SK-N-SH (cell line): ENCODE measurements around the gene TPD52L1. TPM values are rescaled to one million over a fixed set of nuclear protein-coding genes. Genes with fewer than 3 reads are reported as not detected.

ENCODE experiments used
- CTCF ChIA-PET: fragments of 300-600, 350-600 bp; formaldehyde crosslinking; extraction: SDS; loops from one replicate; lab custom pipeline; 2021; lab: Yijun Ruan, JAX
- POLR2A ChIA-PET: fragments of 350-600 bp; sonication (Branson Sonifier 250); formaldehyde crosslinking; extraction: SDS; loops from one replicate; lab custom pipeline; 2020; ENCODE audit warnings: antibody characterized with exemption, inconsistent platforms; lab: Yijun Ruan, JAX
- DNase-seq: peaks from one replicate; pipeline ENCODE4 v3.0.0; 2012
- H2AFZ ChIP-seq: fragments of 200-600 bp; sonication (generic); 2 replicates; pipeline ENCODE4 v1.8.1; 2016; ENCODE audit warnings: antibody characterized with exemption, mild to moderate bottlenecking, low read depth
- H3F3A ChIP-seq: fragments of 200-600 bp; sonication (generic); replicated peaks from 2 replicates; pipeline ENCODE3; 2016; ENCODE audit warnings: antibody characterized with exemption, mild to moderate bottlenecking; ENCODE audit not compliant: insufficient read depth
- H3K27ac ChIP-seq, 2 experiments: fragments of 200-500 bp in 1 of 2; fragments of 200-600 bp in 1 of 2; sonication (Bioruptor generic) in 1 of 2; sonication (generic), shearing (Covaris generic) in 1 of 2; 2 replicates each; pipeline versions ENCODE4 v1.5.1 to v1.6.1; 2014 to 2016; ENCODE audit warnings: low read depth in 2 of 2, inconsistent platforms in 1 of 2, low read length in 1 of 2, mild to moderate bottlenecking in 1 of 2, mixed read lengths in 1 of 2
- H3K27me3 ChIP-seq: fragments of 200-600 bp; sonication (generic), shearing (Covaris generic); 2 replicates; pipeline ENCODE4 v1.6.1; 2016; ENCODE audit warnings: mixed run types; ENCODE audit not compliant: insufficient read depth
- H3K36me3 ChIP-seq, 2 experiments: fragments of 200-500 bp in 1 of 2; fragments of 200-600 bp in 1 of 2; sonication (Bioruptor generic) in 1 of 2; sonication (generic) in 1 of 2; replicated peaks in 1 of 2; 2 replicates each; pipeline versions ENCODE3 to v1.5.1; 2014 to 2016; ENCODE audit warnings: low read length in 1 of 2, mild to moderate bottlenecking in 1 of 2; ENCODE audit not compliant: insufficient read depth in 2 of 2, control insufficient read depth in 1 of 2
- H3K4me1 ChIP-seq, 2 experiments: fragments of 200-500 bp in 1 of 2; fragments of 200-600 bp in 1 of 2; sonication (Bioruptor generic) in 1 of 2; sonication (generic), shearing (Covaris generic) in 1 of 2; 2 replicates each; pipeline versions ENCODE4 v1.5.1 to v1.6.1; 2014 to 2016; ENCODE audit warnings: low read depth in 1 of 2, low read length in 1 of 2, mixed run types in 1 of 2; ENCODE audit not compliant: insufficient read depth in 2 of 2, control insufficient read depth in 1 of 2
- H3K4me2 ChIP-seq: fragments of 200-600 bp; sonication (generic), shearing (Covaris generic); 2 replicates; pipeline ENCODE4 v1.6.1; 2017; ENCODE audit warnings: mixed run types
- H3K4me3 ChIP-seq, 2 experiments: fragments of 200-500 bp in 1 of 2; fragments of 200-600 bp in 1 of 2; sonication (Bioruptor generic) in 1 of 2; sonication (generic), shearing (Covaris generic) in 1 of 2; 2 replicates each; pipeline versions ENCODE4 v1.5.1 to v1.8.1; 2014 to 2016; ENCODE audit warnings: low read depth in 2 of 2, inconsistent platforms in 1 of 2, low read length in 1 of 2, mild to moderate bottlenecking in 1 of 2, mixed read lengths in 1 of 2, moderate library complexity in 1 of 2
- H3K79me2 ChIP-seq: fragments of 200-600 bp; sonication (generic); 2 replicates; pipeline ENCODE4 v1.8.1; 2017; ENCODE audit warnings: mild to moderate bottlenecking; ENCODE audit not compliant: insufficient read depth
- H3K9ac ChIP-seq: fragments of 200-600 bp; sonication (generic); 2 replicates; pipeline ENCODE4 v1.6.1; 2017; ENCODE audit warnings: mixed run types
- H3K9me2 ChIP-seq: fragments of 200-600 bp; sonication (generic); 2 replicates; pipeline ENCODE4 v1.6.1; 2017; ENCODE audit warnings: mixed run types
- H3K9me3 ChIP-seq: fragments of 200-600 bp; sonication (generic); 2 replicates; pipeline ENCODE4 v1.6.1; 2017; ENCODE audit warnings: mixed run types, mild to moderate bottlenecking, moderate library complexity
- H4K20me1 ChIP-seq: fragments of 200-600 bp; sonication (generic); 2 replicates; pipeline ENCODE4 v1.6.1; 2017; ENCODE audit warnings: mild to moderate bottlenecking, mixed run types; ENCODE audit not compliant: insufficient read depth
- CTCF ChIP-seq: fragments of 200-600 bp; sonication (generic); IDR thresholded peaks from 2 replicates; pipeline ENCODE4 v1.6.1; 2017; ENCODE audit warnings: antibody characterized with exemption, mild to moderate bottlenecking, moderate library complexity
- FOSL2 ChIP-seq: IDR thresholded peaks from 2 replicates; pipeline ENCODE4 v1.4.0; 2012; ENCODE audit warnings: low read depth, mild to moderate bottlenecking, moderate library complexity, borderline replicate concordance
- FOXM1 ChIP-seq: IDR thresholded peaks from 2 replicates; pipeline ENCODE4 v1.4.0; 2012; ENCODE audit warnings: low read depth, mild to moderate bottlenecking
- GATA2 ChIP-seq: sonication (generic); formaldehyde crosslinking; IDR thresholded peaks from 2 replicates; pipeline ENCODE4 v1.5.0; 2020; ENCODE audit warnings: mild to moderate bottlenecking, missing genetic modification reagents
- IRF3 ChIP-seq: fragments of 150-350 bp; IDR thresholded peaks from 2 replicates; pipeline ENCODE4 v1.6.1; 2016; ENCODE audit warnings: mild to moderate bottlenecking, low read depth, low read length
- MAX ChIP-seq: IDR thresholded peaks from 2 replicates; pipeline ENCODE4 v1.4.0; 2012; ENCODE audit warnings: low read depth
- MEF2A ChIP-seq: IDR thresholded peaks from 2 replicates; pipeline ENCODE4 v1.4.0; 2012; ENCODE audit warnings: low read depth, borderline replicate concordance
- PBX3 ChIP-seq: IDR thresholded peaks from 2 replicates; pipeline ENCODE4; 2012
- RAD21 ChIP-seq: IDR thresholded peaks from 2 replicates; pipeline ENCODE4 v1.6.1; 2012; ENCODE audit warnings: mild to moderate bottlenecking, low read length
- RCOR1 ChIP-seq: fragments of 150-350 bp; IDR thresholded peaks from 2 replicates; pipeline ENCODE4 v1.6.1; 2017; ENCODE audit warnings: antibody characterized with exemption, low read length
- REST ChIP-seq: IDR thresholded peaks from 2 replicates; pipeline ENCODE4 v1.6.1; 2012; ENCODE audit warnings: mild to moderate bottlenecking, low read depth, low read length, moderate library complexity
- RFX5 ChIP-seq: IDR thresholded peaks from 2 replicates; pipeline ENCODE4 v1.6.1; 2012; ENCODE audit warnings: mild to moderate bottlenecking, improper control_type of control experiment, low read length
- TCF12 ChIP-seq: IDR thresholded peaks from 2 replicates; pipeline ENCODE4 v1.4.0; 2012
- TEAD4 ChIP-seq: IDR thresholded peaks from 2 replicates; pipeline ENCODE4 v1.4.0; 2012; ENCODE audit warnings: mild to moderate bottlenecking, borderline replicate concordance; ENCODE audit not compliant: insufficient read depth
- USF1 ChIP-seq: IDR thresholded peaks from 2 replicates; pipeline ENCODE4 v1.4.0; 2012; ENCODE audit warnings: low read depth, borderline replicate concordance
- ZBTB33 ChIP-seq: IDR thresholded peaks from 2 replicates; pipeline ENCODE4 v1.4.0; 2012; ENCODE audit warnings: low read depth, borderline replicate concordance
- WGBS: methylation state at CpG from one replicate; pipeline ENCODE4 v1.1.6; 2017; ENCODE audit warnings: low lambda C conversion rate; 5-methylcytosine and 5-hydroxymethylcytosine counted together
- polyA plus RNA-seq, 3 experiments: library from polyadenylated mRNA; depleted of rRNA; stranded (reverse); fragments of >200 nt; gene quantifications; 2 replicates each; pipeline ENCODE4 v1.2.3, GENCODE V29; 2012

TPD52L1 gene
- polyA plus RNA-seq, 1 of the 3 experiments (the other 2 are of a cell fraction), result 0.13 TPM

- Histone ChIP-seq H3K36me3 (peaks cover 2 to 8% of the 10 kb centered on the region in 2 experiments), H3K4me3 (no peak overlapping the region), H2AFZ (no peak overlapping the region), H3K4me1 (peaks cover 0 to 7% of the 10 kb centered on the region in 2 experiments; a peak in 3 of 4 replicates), H3K9ac (no peak overlapping the region), H4K20me1 (no peaks in the 10 kb centered on the region), H3K4me2 (no peak overlapping the region), H3K9me2 (no peaks in the 10 kb centered on the region), H3K27me3 (peaks cover 4% of the 10 kb centered on the region; the same call in 1 of the 2 replicates), H3K79me2 (peaks cover 5% of the 10 kb centered on the region; the same call in 1 of the 2 replicates), H3K9me3 (no peaks in the 10 kb centered on the region), H3K27ac (no peak overlapping the region), H3F3A (peaks cover 7% of the 10 kb centered on the region)
- DNase-seq, result no peak
- TF ChIP-seq RCOR1, result no peak
- TF ChIP-seq ZBTB33, result no peak
- TF ChIP-seq IRF3, result no peak
- no peak for TF ChIP-seq FOXM1
- TF ChIP-seq TCF12, result no peak
- TF ChIP-seq RAD21, result no peak
- no peak for TF ChIP-seq REST
- TF ChIP-seq PBX3, result no peak
- TF ChIP-seq CTCF, result no peak
- TF ChIP-seq USF1, result no peak
- TF ChIP-seq TEAD4, result no peak
- no peak for TF ChIP-seq GATA2 (CRISPR knock-in tag)
- TF ChIP-seq MAX, result no peak
- no peak for TF ChIP-seq FOSL2
- TF ChIP-seq MEF2A, result no peak
- TF ChIP-seq RFX5, result no peak
- whole genome bisulfite sequencing, result 79% methylated on average over 1 of the region's 1 CpG
- ChIA-PET CTCF (interaction anchor here (1.2 kb wide), 1 partner anchor 654 kb away, joined by 3 read pairs; the partner anchor contains the start of gene HINT3), POLR2A (no interaction called here)
Measured at GRCh38 chr6:125303512-125303854, 149.9 kb downstream of the TPD52L1 start.
